ENCODE measurements around the gene OPN1LW.
"Not testable (repeated sequence)": the region's sequence is repeated elsewhere in the genome, so short reads cannot be mapped to it uniquely, and the experiment has no call there.

The OPN1LW gene

GRCh38 chrX:154144010-154144409 is at the start of gene OPN1LW:
Gene OPN1LW (plus strand): TSS chrX:154144243. CDS start chrX:154144284, 41 bp downstream.
- not testable (repeated sequence) for H3K27ac Mint-ChIP-seq; H3K27me3 Mint-ChIP-seq; H3K9me3 Mint-ChIP-seq; H3K4me1 Mint-ChIP-seq; H3K4me3 Mint-ChIP-seq; DNase-seq (ENCODE audit: low spot score in 2 of 2); ATAC-seq (ENCODE audit: low read depth); H3K36me3 Mint-ChIP-seq

- no peak for ATAC-seq (ENCODE audit: low read depth)
- DNase-seq (ENCODE audit: low spot score in 2 of 2) = no peak
- Mint-ChIP-seq H3K4me1 (peaks cover 30% of the 10 kb centered on the region), H3K4me3 (peak overlapping the region; percentile 65), H3K9me3 (no peaks in the 10 kb centered on the region), H3K27ac (peak overlapping the region; percentile 96), H3K27me3 (peaks cover 4% of the 10 kb centered on the region), H3K36me3 (peaks cover 4% of the 10 kb centered on the region)
Measured at GRCh38 chrX:154094833-154095232, 49.2 kb upstream of the OPN1LW start.

- ATAC-seq (ENCODE audit: low read depth) (no peak), DNase-seq (ENCODE audit: low spot score in 2 of 2) (peak in 1 of 2 donors; percentile 0)
- peaks cover 1% of the 10 kb centered on the region for H3K36me3 Mint-ChIP-seq
- H3K27ac Mint-ChIP-seq = peak overlapping the region; percentile 96
- H3K9me3 Mint-ChIP-seq = no peaks in the 10 kb centered on the region
- H3K4me3 Mint-ChIP-seq = peak overlapping the region; percentile 96
- peaks cover 23% of the 10 kb centered on the region for H3K4me1 Mint-ChIP-seq
- peaks cover 5% of the 10 kb centered on the region for H3K27me3 Mint-ChIP-seq
Measured at GRCh38 chrX:154096140-154097002, 47.7 kb upstream of the OPN1LW start.

GRCh38 chrX:154097003-154097588 is 46.9 kb upstream of the OPN1LW start:
- H3K27ac Mint-ChIP-seq = peak overlapping the region; percentile 96
- peaks cover 5% of the 10 kb centered on the region for H3K27me3 Mint-ChIP-seq
- peaks cover 23% of the 10 kb centered on the region for H3K4me1 Mint-ChIP-seq
- peak; percentile 42 to 56 for DNase-seq (ENCODE audit: low spot score in 2 of 2)
- peak overlapping the region; percentile 96 for H3K4me3 Mint-ChIP-seq
- ATAC-seq (ENCODE audit: low read depth) = peak; percentile 39
- no peaks in the 10 kb centered on the region for H3K9me3 Mint-ChIP-seq
- H3K36me3 Mint-ChIP-seq = peaks cover 1% of the 10 kb centered on the region

- Mint-ChIP-seq H3K27ac (peak within 1 kb of the TSS; percentile 96), H3K36me3 (peaks cover 1% of the 10 kb centered on the region), H3K4me3 (peak within 1 kb of the TSS; percentile 96), H3K27me3 (peaks cover 5% of the 10 kb centered on the region), H3K4me1 (peaks cover 23% of the 10 kb centered on the region), H3K9me3 (no peaks in the 10 kb centered on the region)
- peak; percentile 71 to 81 for DNase-seq (ENCODE audit: low spot score in 2 of 2)
- ATAC-seq (ENCODE audit: low read depth) = peak; percentile 88
Measured at GRCh38 chrX:154097589-154098541, 46.2 kb upstream of the OPN1LW start, which contains the start of gene MECP2. Gene MECP2 (minus strand): TSS chrX:154097717.

GRCh38 chrX:154098551-154098950 is 45.5 kb upstream of the OPN1LW start:
- Mint-ChIP-seq H3K27ac (no peak overlapping the region), H3K4me1 (peaks cover 20% of the 10 kb centered on the region), H3K36me3 (peaks cover 1% of the 10 kb centered on the region), H3K4me3 (peak overlapping the region; percentile 25), H3K9me3 (no peaks in the 10 kb centered on the region), H3K27me3 (peaks cover 5% of the 10 kb centered on the region)
- DNase-seq (ENCODE audit: low spot score in 2 of 2) (no peak), ATAC-seq (ENCODE audit: low read depth) (no peak)

- no peaks in the 10 kb centered on the region for H3K9me3 Mint-ChIP-seq
- no peaks in the 10 kb centered on the region for H3K36me3 Mint-ChIP-seq
- H3K4me1 Mint-ChIP-seq = peaks cover 8% of the 10 kb centered on the region
- no peak for ATAC-seq (ENCODE audit: low read depth)
- H3K27ac Mint-ChIP-seq = no peak overlapping the region
- H3K4me3 Mint-ChIP-seq = no peak overlapping the region
- no peaks in the 10 kb centered on the region for H3K27me3 Mint-ChIP-seq
- no peak for DNase-seq (ENCODE audit: low spot score in 2 of 2)
Measured at GRCh38 chrX:154113729-154114128, 30.3 kb upstream of the OPN1LW start.

GRCh38 chrX:154114652-154115051 is 29.4 kb upstream of the OPN1LW start:
- no peak overlapping the region for H3K4me3 Mint-ChIP-seq
- H3K27ac Mint-ChIP-seq = no peak overlapping the region
- no peaks in the 10 kb centered on the region for H3K27me3 Mint-ChIP-seq
- H3K36me3 Mint-ChIP-seq = no peaks in the 10 kb centered on the region
- H3K9me3 Mint-ChIP-seq = no peaks in the 10 kb centered on the region
- no peak for ATAC-seq (ENCODE audit: low read depth)
- peaks cover 8% of the 10 kb centered on the region for H3K4me1 Mint-ChIP-seq
- DNase-seq (ENCODE audit: low spot score in 2 of 2) = no peak

- Mint-ChIP-seq H3K27ac (no peak overlapping the region), H3K4me1 (peaks cover 8% of the 10 kb centered on the region), H3K4me3 (no peak overlapping the region), H3K9me3 (no peaks in the 10 kb centered on the region), H3K27me3 (no peaks in the 10 kb centered on the region), H3K36me3 (no peaks in the 10 kb centered on the region)
- no peak for ATAC-seq (ENCODE audit: low read depth)
- DNase-seq (ENCODE audit: low spot score in 2 of 2) = no peak
Measured at GRCh38 chrX:154115071-154115470, 29.0 kb upstream of the OPN1LW start.

- H3K27me3 Mint-ChIP-seq = no peaks in the 10 kb centered on the region
Measured at GRCh38 chrX:154115750-154116149, 28.3 kb upstream of the OPN1LW start.

GRCh38 chrX:154116426-154117211 is 27.4 kb upstream of the OPN1LW start:
- Mint-ChIP-seq H3K4me1 (peaks cover 8% of the 10 kb centered on the region), H3K9me3 (no peaks in the 10 kb centered on the region), H3K27ac (no peak overlapping the region), H3K36me3 (no peaks in the 10 kb centered on the region), H3K4me3 (no peak overlapping the region), H3K27me3 (no peaks in the 10 kb centered on the region)
- DNase-seq (ENCODE audit: low spot score in 2 of 2) (no peak), ATAC-seq (ENCODE audit: low read depth) (no peak)

More at GRCh38 chrX:154115750-154116149, 28.3 kb upstream of the OPN1LW start:
- H3K27ac Mint-ChIP-seq = no peak overlapping the region
- ATAC-seq (ENCODE audit: low read depth) = no peak
- peaks cover 8% of the 10 kb centered on the region for H3K4me1 Mint-ChIP-seq
- no peak overlapping the region for H3K4me3 Mint-ChIP-seq
- H3K36me3 Mint-ChIP-seq = no peaks in the 10 kb centered on the region
- DNase-seq (ENCODE audit: low spot score in 2 of 2) = no peak
- no peaks in the 10 kb centered on the region for H3K9me3 Mint-ChIP-seq

GRCh38 chrX:154117566-154117965 is 26.5 kb upstream of the OPN1LW start:
- Mint-ChIP-seq H3K4me3 (no peak overlapping the region), H3K4me1 (peaks cover 8% of the 10 kb centered on the region), H3K36me3 (no peaks in the 10 kb centered on the region), H3K27ac (no peak overlapping the region), H3K27me3 (no peaks in the 10 kb centered on the region), H3K9me3 (no peaks in the 10 kb centered on the region)
- DNase-seq (ENCODE audit: low spot score in 2 of 2) (no peak), ATAC-seq (ENCODE audit: low read depth) (no peak)

- no peak overlapping the region for H3K27ac Mint-ChIP-seq
- H3K4me1 Mint-ChIP-seq = peaks cover 6% of the 10 kb centered on the region
- no peak overlapping the region for H3K4me3 Mint-ChIP-seq
- H3K36me3 Mint-ChIP-seq = no peaks in the 10 kb centered on the region
- DNase-seq (ENCODE audit: low spot score in 2 of 2) (no peak), ATAC-seq (ENCODE audit: low read depth) (no peak)
- H3K27me3 Mint-ChIP-seq = no peaks in the 10 kb centered on the region
- H3K9me3 Mint-ChIP-seq = no peaks in the 10 kb centered on the region
Measured at GRCh38 chrX:154120567-154120966, 23.5 kb upstream of the OPN1LW start.

All from memory B cell (primary cell).